GM10248 (cell line): ENCODE data around the gene SPTLC3.

ENCODE experiments used
- CTCF ChIA-PET: fragments of 300-600 bp; sonication (Branson Sonifier 250); formaldehyde crosslinking; extraction: SDS; loops from one replicate; lab custom pipeline; 2021; ENCODE audit warnings: antibody characterized with exemption; lab: Yijun Ruan, JAX
- POLR2A ChIA-PET: fragments of 350-650 bp; sonication (Branson Sonifier 250); formaldehyde crosslinking; extraction: SDS; loops from one replicate; lab custom pipeline; 2020; ENCODE audit warnings: antibody characterized with exemption; lab: Yijun Ruan, JAX
- DNase-seq: peaks from one replicate; pipeline ENCODE4 v3.0.0; 2012; ENCODE audit errors: extremely low spot score
- TF ChIP-seq, protein P1 (sequence below): IDR thresholded peaks from 2 replicates; pipeline ENCODE4 v1.5.1; 2012; ENCODE audit warnings: mild to moderate bottlenecking, low read depth; ENCODE audit errors: extremely low read depth, missing control alignments, control extremely low read depth

Gene SPTLC3

DNA sequence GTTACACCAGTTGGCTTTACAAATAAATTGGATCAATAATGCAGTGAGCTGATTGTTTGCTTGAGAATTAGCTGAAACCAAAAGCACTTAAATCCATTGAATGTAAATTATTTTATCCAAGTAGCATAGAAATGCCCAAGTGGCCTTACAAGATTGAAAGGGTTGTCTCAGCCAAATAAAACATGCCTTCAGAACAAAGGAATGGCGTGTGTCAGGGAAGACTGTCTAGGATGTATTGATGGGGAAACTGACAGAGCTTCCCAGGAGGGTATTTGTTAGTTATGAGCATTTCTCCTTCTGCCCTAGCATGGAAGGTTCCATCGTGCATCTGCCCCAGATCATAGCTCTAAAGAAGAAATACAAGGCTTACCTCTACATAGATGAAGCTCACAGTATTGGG, 108.4 kb downstream of the SPTLC3 start:
- POLR2A ChIA-PET = no interaction called here
- no peak for DNase-seq
- TF ChIP-seq, protein P1, sequence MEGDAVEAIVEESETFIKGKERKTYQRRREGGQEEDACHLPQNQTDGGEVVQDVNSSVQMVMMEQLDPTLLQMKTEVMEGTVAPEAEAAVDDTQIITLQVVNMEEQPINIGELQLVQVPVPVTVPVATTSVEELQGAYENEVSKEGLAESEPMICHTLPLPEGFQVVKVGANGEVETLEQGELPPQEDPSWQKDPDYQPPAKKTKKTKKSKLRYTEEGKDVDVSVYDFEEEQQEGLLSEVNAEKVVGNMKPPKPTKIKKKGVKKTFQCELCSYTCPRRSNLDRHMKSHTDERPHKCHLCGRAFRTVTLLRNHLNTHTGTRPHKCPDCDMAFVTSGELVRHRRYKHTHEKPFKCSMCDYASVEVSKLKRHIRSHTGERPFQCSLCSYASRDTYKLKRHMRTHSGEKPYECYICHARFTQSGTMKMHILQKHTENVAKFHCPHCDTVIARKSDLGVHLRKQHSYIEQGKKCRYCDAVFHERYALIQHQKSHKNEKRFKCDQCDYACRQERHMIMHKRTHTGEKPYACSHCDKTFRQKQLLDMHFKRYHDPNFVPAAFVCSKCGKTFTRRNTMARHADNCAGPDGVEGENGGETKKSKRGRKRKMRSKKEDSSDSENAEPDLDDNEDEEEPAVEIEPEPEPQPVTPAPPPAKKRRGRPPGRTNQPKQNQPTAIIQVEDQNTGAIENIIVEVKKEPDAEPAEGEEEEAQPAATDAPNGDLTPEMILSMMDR = no peak
- CTCF ChIA-PET = interaction anchor here (0.8 to 3.9 kb wide), 6 partner anchors 13 to 656 kb away, joined by 3 to 31 read pairs (median 4); no protein-coding TSS in a partner anchor

GRCh38 chr20:13118676-13119075, 109.9 kb downstream of the SPTLC3 start:
- POLR2A ChIA-PET = no interaction called here
- CTCF ChIA-PET = interaction anchor here (0.7 to 5.9 kb wide), 25 partner anchors 8 to 669 kb away, joined by 3 to 87 read pairs (median 4); no protein-coding TSS in a partner anchor
- DNase-seq = no peak
- TF ChIP-seq, protein P1 = no peak

GRCh38 chr20:13119583-13119982, 110.8 kb downstream of the SPTLC3 start:
- TF ChIP-seq, protein P1 = peak; percentile 93
- peak; percentile 39 for DNase-seq
- ChIA-PET CTCF (interaction anchor here (0.7 to 5.9 kb wide), 19 partner anchors 9 to 651 kb away, joined by 3 to 87 read pairs (median 4); no protein-coding TSS in a partner anchor), POLR2A (no interaction called here)

DNA sequence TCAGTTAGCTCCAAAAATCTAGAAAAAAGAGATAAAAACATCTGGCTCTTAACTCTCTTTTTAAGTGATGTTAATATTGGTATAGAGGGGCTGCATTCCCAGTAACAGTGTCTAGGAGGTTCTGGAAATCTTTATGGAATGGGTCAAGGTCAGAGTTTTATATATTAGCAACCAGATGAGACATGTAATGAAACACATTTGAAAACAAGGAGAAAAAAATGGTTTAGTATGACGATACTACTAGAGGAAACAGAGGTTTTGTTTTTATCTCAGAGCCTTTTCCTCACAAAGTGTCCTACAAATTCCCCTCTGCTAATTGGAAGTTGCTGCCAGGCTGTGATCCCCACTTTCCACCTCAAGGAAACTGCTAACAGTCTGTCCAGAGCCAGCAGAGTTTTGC, 111.7 kb downstream of the SPTLC3 start:
- ChIA-PET CTCF (interaction anchor here (0.9 to 5.9 kb wide), 8 partner anchors 16 to 668 kb away, joined by 3 to 87 read pairs (median 6); no protein-coding TSS in a partner anchor), POLR2A (no interaction called here)
- TF ChIP-seq, protein P1 = no peak
- DNase-seq = no peak

DNA sequence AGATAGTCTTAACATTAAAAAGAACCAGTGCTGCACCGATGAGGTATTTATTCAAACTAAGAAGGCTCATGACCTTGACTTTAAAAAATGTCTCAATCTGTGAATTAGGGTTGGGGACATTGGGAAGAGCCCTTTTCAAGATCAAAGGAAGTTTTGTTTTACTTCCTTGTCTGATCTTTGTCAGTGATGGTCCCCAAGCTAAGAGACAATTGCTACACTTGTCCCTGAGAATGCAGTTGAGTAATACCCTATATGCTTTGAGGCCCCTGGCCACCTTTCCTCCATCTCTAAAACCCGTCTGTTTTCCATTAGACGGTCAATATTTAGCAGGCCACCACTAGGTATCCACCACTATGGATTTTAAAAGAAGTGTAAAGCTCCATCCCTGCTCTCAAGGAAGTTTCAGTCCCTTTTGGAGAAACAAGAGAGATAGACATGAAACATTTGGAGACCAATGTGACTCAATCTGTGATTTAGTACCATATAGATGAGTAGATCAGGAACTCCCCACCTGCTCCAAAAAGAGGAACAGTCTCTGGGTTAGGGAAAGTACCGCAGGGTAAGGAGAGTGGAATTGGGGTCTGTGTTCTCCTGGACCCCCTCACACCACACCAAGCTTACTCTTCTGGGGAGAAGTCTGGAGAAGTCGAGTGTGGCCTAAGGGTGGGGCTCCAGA, 113.2 kb downstream of the SPTLC3 start:
- CTCF ChIA-PET = interaction anchor here (0.7 to 5.9 kb wide), 12 partner anchors 10 to 663 kb away, joined by 3 to 87 read pairs (median 6); partner anchors contain the start of genes ESF1 and NDUFAF5
- POLR2A ChIA-PET = no interaction called here
- peak; percentile 18 for DNase-seq
- TF ChIP-seq, protein P1 = no peak

DNA sequence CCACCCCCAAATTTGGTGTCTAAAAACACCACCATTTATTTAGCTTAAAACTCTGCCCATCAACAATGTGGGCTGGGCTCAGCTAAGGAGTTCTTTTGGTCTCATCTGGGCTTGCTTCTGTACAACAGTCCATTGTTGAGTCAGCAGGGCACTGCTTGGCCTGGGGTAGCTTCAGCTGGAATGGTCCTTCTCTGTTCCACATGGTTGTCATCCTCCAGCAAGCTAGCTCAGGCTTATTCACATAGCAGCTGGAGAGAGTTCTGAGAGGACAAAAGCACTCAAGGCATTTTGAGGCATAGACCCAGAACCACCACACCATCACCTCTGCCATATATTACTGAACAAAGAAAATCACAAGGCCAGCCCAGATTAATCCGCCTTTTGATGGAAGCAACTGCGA, 116.7 kb downstream of the SPTLC3 start:
- TF ChIP-seq, protein P1 = no peak
- CTCF ChIA-PET = interaction anchor here (1.1 to 2.4 kb wide), 4 partner anchors 13 to 423 kb away, joined by 3 to 6 read pairs (median 4); no protein-coding TSS in a partner anchor
- no peak for DNase-seq
- POLR2A ChIA-PET = no interaction called here
